GM21526 (cell line): ENCODE measurements around the gene NUP93.
"Not testable (repeated sequence)": the region's sequence is repeated elsewhere in the genome, so short reads cannot be mapped to it uniquely, and the experiment has no call there.

Experiments
- ATAC-seq: cut with Tn5 transposase; IDR thresholded peaks from one replicate; pipeline ENCODE4 v1.9.1; 2021; ENCODE audit warnings: moderate library complexity; ENCODE audit not compliant: unreplicated experiment, low FRiP score

NUP93 gene

DNA sequence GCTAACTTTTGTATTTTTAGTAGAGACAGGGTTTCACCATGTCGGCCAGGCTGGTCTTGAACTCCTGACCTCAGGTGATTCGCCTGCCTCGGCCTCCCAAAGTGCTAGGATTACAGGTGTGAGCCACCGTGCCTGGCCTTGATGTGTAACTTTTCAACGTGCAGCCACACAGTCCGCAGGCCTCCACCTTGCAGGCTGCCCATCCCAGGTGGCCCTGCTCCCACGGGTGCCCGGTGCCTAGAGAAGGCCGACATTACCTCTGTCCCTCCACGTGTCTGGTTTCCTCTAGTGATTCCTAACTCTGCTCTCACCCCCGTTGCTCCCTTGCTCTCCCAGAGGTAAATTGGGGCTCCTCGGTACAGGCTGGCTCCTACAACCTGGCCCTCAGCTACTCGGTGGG is 155.0 kb downstream of the NUP93 start:
- ATAC-seq = not testable (repeated sequence)

DNA sequence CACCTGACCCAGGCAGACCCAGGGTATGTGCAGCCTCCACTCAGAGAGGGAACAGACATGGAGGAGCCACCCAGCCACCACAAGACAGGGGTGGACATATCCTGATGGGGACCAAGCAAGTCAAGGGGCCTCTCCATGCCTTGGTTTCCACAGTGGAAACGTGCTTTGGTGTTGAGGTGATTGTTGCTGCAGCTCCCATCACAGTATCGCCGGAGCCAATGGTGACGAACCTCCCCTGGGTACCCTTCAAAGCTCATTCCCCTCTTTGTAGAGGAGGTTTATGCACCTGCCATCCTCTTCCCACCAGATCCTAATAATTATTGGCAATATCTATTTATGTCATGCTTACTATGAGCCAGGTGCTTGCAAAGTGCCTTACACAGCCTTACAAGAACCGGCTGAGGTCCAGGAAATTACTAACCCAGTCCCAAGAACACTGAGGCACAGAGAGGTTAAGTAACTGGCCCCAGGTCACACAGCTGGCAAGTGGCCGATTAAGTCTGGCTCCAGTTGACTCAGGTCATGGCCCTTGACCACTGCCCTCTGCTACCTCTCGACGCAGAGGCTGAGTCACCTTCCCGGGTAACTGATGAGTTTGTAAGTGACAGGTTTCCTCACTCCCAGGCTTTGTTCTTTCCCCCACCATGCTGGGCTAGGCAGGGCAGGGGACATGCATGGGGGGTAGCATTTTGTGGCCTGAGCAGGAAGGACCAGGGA is 155.7 kb downstream of the NUP93 start:
- ATAC-seq = no peak

DNA sequence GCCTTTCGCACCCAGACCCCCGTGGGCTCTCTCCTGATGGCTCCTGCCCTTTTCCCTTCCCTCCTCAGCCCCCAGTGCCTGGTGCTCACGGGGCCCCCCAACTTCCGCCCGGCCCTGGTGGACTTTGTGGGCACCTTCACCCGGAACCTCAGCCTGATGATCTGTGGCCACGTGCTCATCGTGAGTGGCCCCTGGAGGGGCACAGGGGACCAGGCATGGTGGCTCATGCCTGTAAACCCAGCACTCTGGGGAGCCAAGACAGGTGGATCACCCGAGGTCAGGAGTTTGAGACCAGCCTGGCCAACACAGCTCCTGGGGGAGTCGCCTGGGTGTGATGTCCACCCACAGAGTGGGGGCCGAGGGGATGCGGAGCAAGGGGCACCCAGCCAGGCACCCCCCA is 156.4 kb downstream of the NUP93 start:
- no peak for ATAC-seq

DNA sequence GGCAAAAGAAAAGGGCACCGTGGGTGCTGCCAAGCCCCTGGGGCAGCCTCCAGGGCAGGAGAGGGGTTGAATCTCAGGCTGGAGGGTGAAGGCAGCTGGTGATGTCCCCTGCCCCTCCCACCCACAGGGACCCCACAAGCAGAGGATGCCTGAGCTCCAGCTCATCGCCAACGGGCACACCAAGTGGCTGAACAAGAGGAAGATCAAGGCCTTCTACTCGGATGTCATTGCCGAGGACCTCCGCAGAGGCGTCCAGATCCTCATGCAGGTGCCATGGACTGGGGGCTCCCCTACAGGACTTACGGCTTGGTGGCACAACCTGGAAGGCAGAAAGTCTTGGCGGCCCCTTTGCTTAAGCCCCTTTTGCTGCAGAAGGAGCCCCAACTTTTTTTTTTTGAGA is 156.9 kb downstream of the NUP93 start:
- ATAC-seq = no peak

DNA sequence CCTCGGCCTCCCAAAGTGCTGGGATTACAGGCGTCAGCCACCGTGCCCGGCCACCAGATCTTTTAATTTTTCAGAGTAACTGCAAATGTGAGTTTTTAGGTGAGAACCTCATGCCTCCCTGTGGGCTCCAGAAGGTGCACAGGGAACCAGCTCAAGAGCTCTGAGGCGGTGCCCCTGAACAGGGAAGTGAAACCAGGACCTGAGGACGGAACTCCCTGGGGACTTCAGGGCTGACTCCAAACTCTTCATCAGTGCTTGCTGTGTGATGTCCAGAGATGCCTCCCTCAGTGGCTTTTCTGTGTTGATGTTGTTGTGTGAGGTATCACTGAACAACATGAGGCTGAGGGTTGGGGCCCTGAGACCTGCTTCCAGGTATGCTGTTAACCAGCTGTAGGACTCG is 158.9 kb downstream of the NUP93 start:
- no peak for ATAC-seq

DNA sequence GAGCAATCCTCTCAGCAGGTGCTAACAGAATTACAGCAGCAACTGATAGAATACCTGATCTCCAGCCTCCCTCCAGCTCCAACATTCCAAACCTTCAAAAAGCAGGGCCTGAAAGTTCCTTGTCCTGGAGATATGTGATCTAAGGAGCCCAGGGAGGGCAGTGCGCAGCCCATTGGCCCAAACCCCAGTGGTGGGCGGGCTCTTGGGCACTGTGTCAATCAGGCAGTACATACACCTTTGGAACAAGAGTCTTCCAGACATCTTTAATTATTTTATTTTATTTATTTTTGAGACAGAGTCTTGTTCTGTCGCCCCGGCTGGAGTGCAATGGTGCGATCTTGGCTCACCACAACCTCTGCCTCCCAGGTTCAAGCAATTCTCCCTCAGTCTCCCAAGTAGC is 159.3 kb downstream of the NUP93 start:
- no peak for ATAC-seq

DNA sequence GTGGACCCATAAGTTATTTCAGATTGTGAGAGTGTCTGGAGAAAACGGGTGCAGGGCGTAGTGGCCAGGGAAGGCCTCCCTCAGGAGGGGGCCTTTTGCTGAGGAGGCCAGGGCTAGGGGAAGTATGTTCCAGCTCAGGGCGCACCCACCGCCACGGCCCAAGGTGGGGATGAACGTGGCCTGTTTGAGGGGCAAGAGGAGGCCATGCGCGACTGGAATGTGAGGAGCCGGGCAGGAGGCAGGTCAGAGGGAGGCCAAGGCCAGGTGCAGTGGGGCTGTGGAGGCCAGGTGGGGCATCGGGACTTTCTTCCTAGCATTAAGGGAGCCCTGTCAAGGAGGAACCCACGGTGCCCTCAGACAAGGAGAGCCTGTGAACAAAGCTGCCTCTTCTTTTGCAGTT is 161.8 kb downstream of the NUP93 start:
- ATAC-seq = no peak

DNA sequence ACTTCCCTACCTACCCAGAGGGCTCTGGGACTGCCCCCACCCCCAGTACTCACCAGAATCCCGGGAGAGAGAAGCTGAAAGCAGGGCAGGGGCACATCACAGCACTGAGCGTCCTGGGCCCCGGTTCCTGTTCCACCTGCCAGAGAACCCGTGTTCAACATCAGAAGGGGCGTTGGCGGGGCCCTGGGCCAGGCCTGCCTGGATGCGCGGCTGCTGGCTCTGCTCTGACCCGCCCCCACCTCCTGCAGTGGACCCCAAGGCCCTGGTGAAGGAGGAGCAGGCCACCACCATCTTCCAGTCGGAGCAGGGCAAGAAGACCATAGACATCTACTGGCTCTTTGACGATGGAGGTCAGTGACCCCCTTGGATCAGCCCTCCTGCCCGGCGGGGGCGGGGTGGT is 162.8 kb downstream of the NUP93 start:
- no peak for ATAC-seq

DNA sequence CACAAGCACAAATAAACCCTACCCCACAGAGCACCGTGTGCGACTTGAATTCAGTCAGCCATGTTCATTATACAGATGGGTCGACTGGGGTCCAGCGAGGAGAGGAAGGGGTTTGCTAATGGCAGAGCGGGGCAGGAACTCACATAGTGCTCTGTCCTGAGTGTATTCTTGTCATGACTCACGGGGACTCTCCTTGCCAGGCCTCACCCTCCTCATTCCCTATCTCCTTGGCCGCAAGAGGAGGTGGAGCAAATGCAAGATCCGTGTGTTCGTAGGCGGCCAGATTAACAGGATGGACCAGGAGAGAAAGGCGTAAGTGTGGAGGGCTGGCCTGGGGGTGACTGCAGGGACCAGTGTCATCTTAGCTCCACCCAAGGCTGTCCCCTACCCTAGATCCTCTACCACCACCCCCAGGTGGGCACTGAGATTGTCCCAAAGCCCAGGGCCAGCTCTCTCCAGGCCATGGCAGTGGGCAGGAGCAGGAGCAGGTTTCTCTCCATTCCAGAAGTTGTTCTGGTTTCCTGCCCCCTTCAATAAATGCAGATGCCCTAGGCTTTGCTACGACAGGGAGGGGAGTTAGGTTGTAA is 164.5 kb downstream of the NUP93 start:
- ATAC-seq = no peak

DNA sequence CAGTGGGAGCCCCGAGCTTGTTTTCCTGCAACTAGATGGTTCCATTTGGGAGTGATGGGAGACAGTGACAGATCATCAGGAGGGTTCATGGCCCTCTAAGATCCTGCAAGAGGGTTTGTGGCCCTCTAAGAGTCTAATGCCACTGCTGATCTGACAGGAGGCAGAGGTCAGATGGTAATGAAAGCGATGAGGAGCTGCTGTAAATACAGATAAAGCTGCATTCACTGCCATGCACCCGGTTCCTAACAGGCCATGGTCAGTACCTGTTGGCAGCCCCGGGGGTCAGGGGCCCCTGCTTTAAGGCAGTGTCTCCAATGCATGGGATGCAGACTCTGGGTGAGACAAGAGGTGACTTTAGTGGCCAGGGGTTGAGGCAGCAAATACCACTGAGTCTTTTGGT is 165.9 kb downstream of the NUP93 start:
- no peak for ATAC-seq

DNA sequence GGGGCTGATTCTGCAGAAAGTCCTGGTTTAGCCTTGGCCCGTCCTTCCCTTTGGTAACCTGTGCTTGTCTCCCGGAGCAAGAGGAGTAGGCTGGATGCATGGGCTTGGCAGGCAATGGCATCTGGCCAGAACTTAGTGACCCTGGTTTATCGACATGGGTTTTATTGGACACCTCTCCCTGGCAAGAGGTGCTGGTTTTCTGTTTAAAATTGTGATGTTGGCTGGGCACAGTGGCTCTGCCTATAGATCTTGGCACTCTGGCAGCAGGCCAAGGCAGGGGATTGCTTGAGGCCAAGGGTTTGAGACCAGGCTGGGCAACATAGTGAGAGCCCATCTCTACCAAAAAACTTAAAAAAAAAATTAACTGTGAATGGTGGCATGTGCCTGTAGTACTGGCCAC is 166.3 kb downstream of the NUP93 start:
- ATAC-seq = no peak

DNA sequence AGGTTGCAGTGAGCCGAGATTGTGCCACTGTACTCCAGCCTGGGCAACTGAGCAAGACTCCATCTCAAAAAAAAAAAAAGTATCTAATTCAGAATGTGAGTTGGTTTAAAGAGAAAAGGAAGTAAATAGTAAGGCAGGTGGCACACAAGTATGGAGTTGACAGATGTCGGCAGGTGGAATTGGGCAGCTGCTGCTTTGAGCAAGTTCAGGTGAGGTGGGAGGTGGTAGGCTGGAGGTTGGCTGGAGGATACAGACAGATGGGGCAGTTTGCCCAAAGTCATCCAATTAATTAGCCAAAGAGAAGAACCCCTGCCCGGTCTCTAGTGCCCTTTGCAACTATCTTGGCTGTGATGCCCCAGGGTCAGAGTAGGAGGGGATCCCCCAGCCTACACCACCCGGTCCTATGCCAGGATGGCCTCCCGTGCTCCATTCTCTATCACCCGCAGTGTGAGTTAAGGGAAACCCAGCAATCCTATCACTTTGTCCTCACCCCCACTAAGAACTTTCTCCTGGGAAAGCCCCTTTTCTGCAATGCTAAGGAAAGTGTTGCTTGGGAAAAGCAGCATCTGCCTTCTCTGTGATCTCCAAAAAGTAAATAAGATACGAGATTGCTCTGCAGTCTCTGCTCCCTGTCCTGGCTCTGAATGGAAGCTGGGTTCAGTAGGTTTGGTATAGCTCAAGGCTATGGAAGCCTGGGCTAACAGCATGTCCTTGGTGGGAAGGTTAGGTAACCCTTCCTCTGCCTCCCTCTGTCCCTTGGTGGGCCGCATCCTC is 167.3 kb downstream of the NUP93 start:
- ATAC-seq = no peak

DNA sequence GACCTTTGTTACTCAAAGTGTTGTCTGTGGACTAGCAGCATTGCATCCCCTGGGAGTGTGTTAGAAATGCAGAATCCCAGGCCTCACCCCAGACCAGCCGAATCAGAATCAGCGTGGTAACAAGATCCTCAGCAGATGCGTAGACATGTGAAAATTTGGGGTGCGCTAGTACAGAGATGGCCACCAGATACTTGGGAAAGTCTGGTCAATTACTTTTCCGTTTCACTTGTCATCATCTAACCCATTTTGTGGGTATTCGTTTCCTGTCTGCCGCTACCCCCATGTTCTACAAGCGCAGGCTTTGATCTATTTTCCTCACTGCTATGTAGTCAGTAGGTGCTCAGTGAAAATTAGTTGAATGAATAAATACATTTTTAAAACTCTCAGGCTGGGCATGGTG is 168.9 kb downstream of the NUP93 start:
- ATAC-seq = peak; percentile 80
